ENCODE data around the gene MARCHF10.

GRCh38 chr17:62672957-62673356 is 135.2 kb downstream of the MARCHF10 start:
- TF ChIP-seq SUZ12 (IDR thresholded peaks at IDR 0.05; ENCODE audit: extremely low read depth, insufficient read depth, insufficient read length) (no peak), ZNF274 (IDR thresholded peaks at IDR 0.05; ENCODE audit: low read depth, low read length) (no peak)

All from NT2/D1 (cell line).